Stimulated activated CD4-positive, alpha-beta T cell treated with anti-CD3 and anti-CD28 coated beads, Interleukin-12 subunit alpha, Interleukin-12 subunit beta, amount 100 ng/mL, for 4 hours (primary cell): Measurements from ENCODE around the gene TVP23C.
"Not testable (repeated sequence)": the region's sequence is repeated elsewhere in the genome, so short reads cannot be mapped to it uniquely, and the experiment has no call there.

ENCODE experiments used
- DNase-seq: peaks from one replicate; pipeline ENCODE4 v3.0.0-alpha.2; 2020

The TVP23C gene

DNA sequence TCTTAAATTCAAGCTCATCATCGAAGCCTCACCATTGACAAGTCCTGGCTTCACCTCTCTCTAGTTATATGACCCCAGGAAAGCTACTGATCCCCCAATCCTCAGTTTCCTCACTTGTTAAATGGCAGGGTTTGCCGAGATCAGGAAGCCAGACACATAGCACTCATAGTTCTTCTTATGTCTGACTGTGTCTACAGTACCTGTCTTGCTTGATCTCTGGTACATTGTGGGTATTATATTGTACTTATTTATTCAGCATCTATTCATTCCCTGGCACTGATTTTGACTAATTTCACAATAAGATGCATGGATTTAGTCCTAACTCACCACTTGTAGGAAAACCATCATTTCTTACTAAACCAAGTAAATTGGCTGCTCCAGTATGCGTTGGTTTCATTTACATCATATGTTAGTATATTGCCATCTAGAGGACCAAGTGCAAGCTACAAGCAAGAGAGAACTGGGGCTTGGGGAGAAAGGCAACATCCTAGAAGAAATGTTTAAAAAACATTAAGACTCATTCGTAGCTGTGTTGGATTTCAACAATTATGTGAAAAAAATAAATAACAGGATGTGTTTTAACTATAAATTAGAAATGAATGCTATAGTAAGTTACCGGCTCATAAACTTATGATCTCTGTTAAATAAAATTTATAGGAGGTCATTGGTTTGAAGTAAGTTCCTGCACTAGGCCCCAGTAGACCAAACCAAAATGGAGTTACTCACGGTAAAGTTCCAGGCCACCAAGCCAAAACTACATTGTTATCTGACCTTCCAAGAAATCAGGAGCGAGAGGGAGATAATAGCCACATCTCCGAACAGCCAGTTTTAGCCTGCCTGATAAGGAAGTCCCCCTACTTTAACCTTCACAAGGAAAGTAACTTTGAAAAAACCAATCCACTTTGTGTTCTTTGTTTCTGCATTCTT is 36.7 kb downstream of the TVP23C start:
- not testable (repeated sequence) for DNase-seq

DNA sequence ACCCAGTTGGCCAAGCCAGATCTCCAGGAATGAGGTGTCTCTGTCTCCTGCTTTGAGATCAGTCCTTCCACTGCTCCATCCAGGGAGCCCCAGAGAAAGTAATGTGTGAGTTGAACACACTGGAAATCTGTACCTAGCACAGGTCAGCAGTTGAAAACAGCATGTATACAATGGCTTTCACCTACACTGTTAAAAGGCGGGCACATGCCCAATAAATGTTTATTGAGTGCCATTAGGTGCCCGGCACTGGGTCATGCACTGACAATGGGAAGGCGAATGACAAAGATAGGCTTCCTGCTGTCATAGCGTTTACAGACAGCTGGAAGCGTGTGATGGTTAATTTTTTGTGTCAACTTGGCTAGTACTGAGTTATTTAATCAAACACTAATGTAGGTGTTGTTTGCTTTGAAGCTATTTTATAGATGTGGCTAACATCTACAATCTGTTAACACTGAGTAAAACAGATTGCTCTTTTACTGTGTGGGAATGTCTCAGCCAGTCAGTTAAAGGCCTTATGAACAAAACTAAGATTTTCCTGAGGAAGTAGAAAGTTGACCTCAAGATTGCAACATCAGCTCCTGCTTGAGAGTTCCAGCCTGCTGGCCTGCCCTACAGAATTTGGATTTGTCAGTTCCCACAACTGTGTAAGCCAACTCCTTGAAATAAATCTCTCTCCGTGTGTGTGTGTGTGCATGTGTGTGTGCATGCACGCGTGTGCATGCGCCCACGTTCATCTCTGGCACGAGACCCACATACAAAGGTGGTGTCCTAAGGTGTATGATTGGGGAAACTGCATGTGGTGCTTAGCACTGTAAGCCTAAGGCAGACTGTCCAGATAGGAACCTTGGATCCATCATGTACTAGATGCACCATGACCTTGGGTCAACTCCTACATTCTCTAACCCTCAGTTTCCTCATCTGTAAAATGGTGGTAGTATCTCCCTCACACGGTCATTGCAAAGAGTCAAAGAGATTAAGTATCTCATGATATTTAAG is 38.0 kb downstream of the TVP23C start:
- DNase-seq = not testable (repeated sequence)

DNA sequence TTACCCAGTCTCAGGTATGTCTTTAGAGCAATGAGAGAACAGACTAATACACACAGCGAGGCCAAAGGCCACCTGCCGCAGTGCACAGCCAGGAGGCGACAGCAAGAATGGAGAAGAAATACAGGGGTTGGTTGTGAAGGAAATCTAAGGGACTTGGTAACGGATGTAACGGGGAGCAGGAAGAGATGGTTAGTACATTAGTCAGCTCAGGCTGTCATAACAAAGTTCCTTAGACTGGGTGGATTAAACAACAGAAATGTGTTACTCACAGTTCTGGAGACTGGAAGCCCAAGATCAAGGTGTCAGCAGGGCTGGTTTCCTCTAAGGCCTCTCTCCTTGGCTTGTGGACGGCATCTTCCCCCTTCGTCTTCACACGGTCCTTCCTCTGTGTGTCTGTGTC is 47.1 kb downstream of the TVP23C start:
- DNase-seq = no peak

DNA sequence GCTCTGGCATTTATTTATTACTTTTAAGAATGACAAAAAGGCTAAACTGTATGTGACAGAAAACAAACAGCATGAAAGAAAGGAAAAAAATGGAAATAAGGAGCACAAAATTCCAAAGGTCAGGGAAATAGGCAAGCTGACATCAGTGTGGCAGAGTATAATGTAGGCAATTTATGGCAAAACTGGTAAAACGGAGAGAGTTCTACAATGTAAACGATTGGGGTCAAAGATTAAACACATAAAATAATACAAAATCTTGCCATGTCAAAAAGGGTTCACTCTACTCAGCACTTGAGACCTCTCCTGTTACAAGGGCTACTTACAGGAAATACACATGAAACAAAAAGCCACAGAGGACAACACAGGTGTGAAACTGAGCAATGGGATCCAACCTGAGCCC is 48.8 kb downstream of the TVP23C start:
- no peak for DNase-seq

DNA sequence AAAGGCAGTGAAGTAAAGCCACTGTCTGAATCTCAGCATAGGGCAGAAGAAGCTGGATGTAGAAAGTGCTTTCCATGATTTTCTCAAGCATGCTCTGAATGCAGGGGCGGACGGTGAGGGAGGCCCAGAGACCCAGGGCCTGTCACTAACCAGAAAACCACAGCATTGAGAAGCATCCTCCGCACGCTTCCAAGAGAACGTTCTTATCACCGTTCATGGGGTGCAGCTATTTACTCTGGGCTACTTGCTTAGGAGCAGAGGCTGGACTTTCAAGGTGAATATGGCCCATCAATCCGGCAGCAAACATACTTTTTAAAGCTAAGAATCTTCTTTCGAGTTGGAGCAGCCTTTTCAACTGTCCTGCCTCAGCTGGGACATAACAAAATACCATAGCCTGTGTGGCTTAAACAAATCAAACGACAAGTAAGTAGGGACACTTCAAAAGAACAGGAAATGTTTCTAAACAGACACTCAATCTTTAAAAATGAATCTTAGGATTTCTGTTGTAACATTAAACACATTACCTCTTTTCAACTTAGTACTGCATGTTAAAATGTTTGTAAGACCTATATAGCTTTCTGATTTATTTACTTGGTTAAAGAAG is 49.3 kb downstream of the TVP23C start:
- no peak for DNase-seq

DNA sequence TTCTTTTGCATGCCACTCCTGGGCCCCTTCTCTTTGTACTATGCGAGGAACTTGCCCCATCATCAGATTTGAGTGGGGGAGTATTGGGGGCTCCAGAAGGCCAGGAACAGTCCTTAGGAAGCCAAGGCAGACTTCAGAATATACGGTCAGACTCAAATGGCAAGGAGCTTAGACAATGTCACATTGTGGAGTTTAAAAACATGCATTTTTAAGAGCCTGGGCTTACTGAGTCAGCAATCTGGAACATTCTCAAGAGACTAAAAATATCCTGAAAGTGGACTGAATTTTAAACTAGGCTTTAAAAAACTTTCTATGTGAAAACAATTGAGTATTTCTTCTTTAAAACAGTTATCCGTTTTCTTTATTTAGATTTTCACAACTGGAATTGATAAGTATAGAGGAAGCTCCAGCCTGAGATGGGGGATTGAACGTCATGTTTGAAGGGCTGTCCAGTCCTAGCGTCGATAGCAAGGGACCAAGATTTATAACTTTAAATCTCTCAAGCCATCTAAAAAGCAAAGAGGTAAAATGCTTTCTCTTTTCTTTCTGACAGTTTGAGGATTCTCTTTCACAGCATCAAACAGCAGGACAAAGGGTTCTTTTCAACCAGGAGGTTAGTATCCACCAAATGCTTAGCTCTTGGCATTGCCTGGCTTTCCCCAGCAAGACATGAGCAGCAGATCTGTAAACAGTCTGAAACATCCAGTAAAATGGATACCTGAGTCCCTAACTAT is 50.1 kb downstream of the TVP23C start:
- DNase-seq = no peak

DNA sequence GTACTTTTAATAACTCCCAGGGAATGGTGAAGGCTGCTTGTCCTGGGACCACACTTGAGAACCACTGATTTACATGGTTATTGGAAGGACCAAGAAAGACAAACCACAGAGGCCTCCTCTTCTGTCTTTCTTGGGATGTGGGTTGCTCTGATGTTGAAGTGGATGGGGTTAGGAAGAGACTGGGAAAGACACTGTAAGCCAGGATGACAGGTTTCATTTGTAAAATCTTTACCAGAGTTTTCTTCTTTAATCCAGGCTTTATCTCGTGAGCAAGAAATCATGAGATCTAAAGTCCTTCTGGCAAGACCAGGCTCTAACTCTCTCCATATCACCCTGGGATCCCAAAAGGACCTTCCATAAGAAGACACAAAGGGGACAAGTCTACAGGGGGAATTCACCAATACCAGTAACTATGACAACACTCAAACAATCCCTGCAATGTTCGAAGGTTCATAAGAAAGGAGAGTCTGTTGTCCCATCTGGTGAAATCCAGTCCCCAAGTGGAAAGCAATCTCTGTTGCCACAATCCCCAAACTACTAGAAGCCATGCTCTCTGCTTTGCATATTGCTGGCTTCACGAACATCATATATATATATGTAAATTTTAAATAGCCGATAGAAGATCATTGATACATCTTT is 51.1 kb downstream of the TVP23C start:
- DNase-seq = no peak

DNA sequence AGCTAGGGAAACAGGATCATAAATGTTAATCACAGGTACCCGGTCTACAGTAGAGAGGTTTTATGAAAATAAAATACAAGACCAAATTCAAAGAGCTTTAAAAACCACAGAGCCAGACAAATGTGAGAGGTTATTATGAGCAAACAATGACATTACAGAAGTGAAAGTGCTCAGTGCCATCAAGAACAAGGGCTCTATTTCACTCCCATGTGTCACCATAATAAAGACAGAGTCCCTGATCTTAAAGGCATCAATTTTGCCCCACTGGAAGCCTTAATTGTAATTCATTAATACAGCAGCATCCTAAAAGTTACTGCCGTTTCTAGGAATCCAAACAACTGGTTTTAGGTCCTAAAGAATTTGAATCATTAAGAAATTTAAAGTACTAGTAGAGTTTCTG is 52.1 kb downstream of the TVP23C start:
- no peak for DNase-seq

DNA sequence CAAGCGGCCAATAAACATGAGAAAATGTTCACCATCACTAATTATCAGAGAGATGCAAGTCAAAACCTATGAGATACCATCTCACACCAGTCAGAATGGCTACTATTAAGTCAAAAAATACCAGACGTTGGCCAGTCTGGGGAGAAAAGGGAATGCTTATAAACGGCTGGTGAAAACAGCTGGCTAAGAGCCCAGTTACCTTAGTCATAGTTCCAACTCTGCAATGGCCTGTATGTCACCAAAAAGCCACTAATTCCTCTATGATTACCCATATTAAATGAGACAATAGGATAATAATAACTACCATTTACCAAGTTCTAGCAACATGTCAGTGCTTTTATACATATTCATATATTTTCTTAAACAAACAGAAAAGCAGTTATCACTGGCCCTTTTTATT is 52.9 kb downstream of the TVP23C start:
- no peak for DNase-seq

DNA sequence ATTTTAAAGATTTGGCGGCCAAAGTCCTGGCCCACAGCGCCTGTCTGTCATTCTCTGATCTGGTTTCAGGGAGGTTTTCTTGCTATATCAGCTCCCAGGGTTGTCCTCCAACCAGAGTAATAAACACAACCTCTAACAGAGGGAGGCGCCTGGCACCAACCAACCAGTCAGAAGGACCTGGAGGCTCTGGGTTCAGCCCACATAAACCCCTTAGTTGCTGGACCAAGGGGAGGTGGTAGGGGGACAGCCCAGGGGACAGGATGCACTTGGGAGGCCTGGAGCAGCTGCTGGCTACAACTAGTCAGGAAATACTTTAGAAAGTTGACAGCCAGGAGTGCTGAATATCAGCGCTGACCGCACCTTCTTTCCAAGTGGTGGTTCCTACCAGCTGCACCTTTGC is 54.2 kb downstream of the TVP23C start:
- DNase-seq = no peak

DNA sequence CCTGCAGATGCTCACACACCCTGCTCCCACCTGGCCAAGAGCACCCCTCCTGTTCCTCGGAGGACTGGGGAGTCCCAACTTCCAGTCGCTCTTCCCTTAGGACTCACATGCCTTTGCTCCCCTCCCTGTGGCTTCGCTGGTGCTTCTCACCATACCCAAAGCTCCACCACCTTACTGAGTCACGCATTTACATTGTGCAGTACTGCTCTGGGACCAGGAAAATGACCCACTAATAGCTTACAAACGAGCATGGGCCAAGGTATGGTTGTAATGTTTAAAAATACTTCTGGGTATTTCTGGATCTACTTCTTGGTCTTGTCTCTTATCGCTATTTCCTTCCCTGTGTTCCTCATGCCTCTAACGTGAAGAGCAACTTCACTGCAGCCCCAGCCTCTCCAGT is 54.8 kb downstream of the TVP23C start:
- DNase-seq = no peak

DNA sequence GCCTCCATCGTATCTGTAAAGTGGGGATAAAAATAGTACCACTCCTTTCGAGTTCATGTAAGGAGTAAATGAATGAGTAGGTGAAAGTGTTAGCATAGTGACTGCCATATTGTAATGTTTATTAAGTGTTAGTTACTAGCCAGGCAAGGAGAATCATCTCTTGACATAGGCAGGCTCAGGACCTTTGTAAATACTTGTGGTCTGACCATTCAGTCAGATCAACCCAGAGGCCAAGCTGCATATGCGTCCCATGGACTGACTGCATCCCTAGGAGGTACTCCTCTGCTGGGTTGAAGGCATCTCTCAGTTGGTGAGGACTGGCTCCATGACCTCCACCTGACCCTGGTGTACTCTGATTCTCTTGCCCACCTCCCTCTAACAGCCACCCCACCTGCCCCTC is 55.4 kb downstream of the TVP23C start:
- no peak for DNase-seq

DNA sequence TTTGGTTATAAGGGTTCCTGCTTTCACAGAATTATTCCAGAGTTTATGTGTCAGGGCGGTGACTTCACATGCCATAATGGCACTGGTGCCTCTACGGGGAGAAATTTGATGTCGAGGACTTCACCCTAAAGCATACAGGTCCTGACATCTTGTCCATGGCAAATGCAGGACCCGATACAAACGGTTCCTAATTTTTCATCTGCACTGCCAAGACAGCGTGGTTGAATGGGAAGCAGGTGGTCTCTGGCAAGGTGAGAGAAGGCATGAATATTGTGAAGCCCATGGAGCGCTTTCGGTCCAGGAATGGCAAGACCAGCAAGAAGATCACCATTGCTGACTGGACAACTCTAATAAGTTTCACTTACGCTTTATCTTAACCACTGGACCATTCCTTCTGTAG is 56.3 kb downstream of the TVP23C start:
- no peak for DNase-seq

DNA sequence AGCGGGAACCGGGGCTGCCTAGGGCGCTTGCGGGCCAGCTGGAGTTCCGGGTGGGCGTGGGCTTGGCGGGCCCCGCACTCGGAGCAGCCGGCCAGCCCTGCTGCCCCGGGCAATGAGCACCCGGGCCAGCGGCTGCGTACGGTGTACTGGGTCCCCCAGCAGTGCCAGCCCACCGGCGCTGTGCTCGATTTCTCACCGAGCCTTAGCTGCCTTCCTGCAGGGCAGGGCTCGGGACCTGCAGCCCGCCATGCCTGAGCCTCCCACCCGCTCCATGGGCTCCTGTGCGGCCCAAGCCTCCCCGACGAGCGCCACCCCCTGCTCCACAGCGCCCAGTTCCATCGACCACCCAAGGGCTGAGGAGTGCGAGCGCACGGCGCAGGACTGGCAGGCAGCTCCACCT is 57.6 kb downstream of the TVP23C start:
- not testable (repeated sequence) for DNase-seq

DNA sequence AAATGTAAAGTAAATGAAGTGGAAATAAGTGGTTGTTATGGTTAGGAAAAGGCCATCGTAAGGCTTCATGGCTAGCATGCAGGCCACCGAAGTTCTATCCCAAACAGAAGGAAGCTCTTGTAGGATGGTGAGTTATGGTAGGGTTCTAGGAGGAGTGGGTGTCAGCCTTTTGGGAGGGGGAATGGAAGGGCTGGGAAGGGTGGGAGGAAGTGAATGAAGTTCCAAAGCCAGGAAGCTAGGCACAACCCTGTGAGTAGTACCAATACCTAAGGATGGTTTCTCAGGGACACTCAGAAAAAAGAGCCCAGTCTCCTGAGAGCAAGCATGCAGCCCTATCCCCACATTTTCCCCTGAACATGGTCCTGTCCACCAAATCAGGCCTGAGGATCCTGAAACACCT is 59.6 kb downstream of the TVP23C start:
- DNase-seq = no peak

DNA sequence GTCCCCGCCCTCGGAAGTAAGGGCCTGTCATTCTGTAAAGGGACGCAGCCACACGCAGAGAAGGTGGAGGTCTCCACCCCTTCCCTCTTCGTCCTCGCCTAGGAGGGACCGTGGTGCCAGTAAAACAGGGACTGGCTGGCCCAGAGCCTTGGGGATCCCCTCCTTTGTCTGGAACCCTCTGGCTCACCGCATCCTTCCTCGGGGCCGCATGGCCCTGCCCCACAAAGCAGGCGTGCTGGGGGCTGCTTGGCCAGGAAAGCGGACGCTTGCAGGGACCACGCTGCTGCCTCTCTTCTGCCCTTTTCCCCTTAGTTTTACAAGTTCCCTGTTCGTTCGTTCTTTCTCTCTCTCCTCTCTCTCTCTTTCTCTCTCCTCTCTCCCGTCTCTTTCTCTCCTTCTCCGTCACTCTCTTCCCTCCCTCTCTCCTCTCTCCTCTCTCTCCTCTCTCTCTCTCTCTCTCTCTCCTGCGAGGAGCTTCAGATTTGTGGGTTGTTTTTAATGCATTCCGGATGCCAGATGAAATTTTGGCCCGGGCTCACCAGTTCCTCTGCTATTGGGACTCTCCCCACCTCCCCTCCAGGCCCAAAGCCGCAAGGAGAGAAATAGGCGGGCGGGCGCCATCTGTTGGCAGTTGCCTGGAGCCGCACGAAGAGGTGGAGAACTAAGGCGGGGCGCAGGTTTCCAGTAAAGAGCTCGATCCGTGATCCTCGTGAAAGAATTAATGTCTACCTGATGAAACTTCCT is 60.7 kb downstream of the TVP23C start:
- peak; percentile 72 for DNase-seq

DNA sequence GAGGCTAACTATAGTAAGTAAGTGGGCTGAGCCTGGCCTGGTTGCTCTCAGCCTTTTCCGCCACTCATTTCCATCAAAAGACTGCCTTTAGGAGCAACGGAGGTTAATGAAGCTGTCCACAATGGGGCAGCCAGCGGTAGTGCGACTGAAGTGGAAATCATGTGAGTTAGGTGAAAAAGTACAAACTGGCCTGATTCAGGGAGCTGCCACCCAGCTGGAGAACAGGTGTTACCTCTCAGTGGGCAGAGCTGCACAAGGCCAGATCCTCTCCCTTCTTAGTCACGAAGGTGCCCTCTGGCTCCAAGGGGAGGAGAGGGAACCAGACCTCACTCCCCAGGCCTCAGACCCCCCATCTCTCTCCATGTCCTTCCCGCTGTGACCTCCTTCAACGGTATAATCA is 61.5 kb downstream of the TVP23C start:
- DNase-seq = no peak

DNA sequence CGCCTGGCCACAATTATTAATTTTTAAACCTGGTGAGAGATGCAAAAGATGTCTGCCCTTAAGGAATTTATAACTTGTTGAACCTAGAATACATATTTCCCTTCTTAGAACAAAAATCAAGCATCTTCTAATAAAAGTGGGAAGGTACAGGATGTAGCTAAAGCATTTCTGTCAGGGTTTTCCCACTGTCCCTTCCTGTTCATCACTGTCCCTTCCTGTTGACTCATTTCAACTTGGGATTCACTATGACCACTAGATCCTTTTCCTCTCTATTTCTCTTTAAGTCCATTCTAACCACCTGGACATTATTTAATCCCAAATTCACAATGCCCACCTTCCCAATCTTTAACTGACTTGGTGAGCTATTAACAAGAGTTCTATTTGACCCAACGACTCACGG is 62.0 kb downstream of the TVP23C start:
- no peak for DNase-seq

DNA sequence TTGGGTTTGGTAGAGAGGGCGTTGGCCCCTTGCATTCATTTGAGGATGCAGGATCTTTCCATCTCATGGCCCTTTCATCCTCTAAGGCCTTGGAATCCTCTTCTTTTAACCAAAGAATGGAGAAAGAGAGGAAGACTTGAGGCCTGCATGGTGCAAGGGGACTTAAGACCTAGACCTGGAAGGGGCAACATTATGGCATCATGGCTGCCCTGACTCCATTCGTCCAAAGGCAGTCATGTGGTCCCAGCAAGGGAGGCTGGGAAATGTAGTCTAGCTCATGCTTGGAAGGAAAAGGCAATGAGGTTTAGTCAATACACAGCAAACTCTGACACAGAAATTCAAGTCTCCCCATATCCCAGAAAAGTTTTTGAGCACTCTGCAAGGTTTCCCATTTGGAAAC is 65.2 kb downstream of the TVP23C start:
- no peak for DNase-seq

DNA sequence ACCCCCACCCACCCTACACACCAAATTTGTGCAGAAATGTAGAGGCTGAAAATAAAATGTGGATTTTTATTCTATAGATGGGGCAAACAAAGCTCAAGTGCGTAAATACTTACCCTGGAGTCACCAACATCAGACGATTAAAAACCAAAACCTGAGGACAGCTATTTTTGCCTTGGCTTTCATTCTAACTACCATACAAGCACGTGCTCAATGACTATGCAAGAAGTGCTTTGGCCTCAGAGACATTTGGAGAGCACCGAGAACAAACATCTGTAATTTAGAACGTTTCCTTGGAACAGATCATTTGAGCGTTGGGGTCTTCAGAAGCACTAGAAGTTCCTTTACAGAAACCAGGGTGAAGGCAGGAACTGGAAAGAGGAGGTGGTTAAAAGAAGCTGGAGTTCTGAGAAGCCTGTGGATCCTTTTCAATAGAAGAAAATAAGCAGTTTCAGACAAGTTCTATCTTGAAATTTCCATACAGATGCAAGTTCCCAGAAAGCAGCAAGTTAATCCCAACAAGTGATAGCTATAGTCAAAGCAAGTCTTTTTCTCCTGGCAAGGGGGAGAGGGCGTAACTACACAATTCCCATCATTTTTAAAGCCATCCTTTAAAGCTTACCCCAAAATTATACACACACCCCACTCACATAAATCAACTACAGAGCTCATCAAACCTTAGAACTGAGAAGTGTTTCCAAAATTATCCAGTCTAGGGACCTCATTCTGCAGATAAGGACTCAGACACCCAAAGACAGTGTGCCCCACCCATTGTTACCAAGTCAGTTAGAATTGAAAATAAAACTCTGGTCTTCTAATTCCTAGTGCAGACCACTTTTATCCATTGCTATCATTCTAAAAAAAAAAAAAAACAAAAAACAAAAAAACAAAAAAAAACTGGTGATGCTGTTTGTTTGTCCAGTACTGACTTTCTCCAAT is 66.3 kb downstream of the TVP23C start:
- DNase-seq = no peak
